ENCODE data around the gene ITIH6. TPM values are rescaled to one million over a fixed set of nuclear protein-coding genes. Genes with fewer than 3 reads are reported as not detected.

The ITIH6 gene
- total and polyA plus RNA-seq, 2 experiments from 2014 or later, result 0.07 to 0.24 TPM

- H3K9me3 ChIP-seq (ENCODE audit: low read depth), result no peaks in the 10 kb centered on the region
- TF ChIP-seq, protein P1, sequence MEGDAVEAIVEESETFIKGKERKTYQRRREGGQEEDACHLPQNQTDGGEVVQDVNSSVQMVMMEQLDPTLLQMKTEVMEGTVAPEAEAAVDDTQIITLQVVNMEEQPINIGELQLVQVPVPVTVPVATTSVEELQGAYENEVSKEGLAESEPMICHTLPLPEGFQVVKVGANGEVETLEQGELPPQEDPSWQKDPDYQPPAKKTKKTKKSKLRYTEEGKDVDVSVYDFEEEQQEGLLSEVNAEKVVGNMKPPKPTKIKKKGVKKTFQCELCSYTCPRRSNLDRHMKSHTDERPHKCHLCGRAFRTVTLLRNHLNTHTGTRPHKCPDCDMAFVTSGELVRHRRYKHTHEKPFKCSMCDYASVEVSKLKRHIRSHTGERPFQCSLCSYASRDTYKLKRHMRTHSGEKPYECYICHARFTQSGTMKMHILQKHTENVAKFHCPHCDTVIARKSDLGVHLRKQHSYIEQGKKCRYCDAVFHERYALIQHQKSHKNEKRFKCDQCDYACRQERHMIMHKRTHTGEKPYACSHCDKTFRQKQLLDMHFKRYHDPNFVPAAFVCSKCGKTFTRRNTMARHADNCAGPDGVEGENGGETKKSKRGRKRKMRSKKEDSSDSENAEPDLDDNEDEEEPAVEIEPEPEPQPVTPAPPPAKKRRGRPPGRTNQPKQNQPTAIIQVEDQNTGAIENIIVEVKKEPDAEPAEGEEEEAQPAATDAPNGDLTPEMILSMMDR (IDR thresholded peaks at IDR 0.05; ENCODE audit: low read depth, low read length), result no peak
- H3K4me1 ChIP-seq (ENCODE audit: low read depth), result no peaks in the 10 kb centered on the region
- no peak overlapping the region for H3K27ac ChIP-seq
- no peaks in the 10 kb centered on the region for H3K36me3 ChIP-seq
- no peak overlapping the region for H3K4me3 ChIP-seq
- no peak for DNase-seq (ENCODE audit: low read depth in 1 of 2, low spot score in 1 of 2)
- H3K27me3 ChIP-seq, result no peaks in the 10 kb centered on the region
Observed at GRCh38 chrX:54826598-54826997, 28.5 kb upstream of the ITIH6 start.

GRCh38 chrX:54825716-54826438, 27.8 kb upstream of the ITIH6 start:
- TF ChIP-seq, protein P1 (IDR thresholded peaks at IDR 0.05; ENCODE audit: low read depth, low read length), result no peak
- no peaks in the 10 kb centered on the region for H3K36me3 ChIP-seq
- H3K4me1 ChIP-seq (ENCODE audit: low read depth), result no peaks in the 10 kb centered on the region
- no peaks in the 10 kb centered on the region for H3K27me3 ChIP-seq
- no peaks in the 10 kb centered on the region for H3K9me3 ChIP-seq (ENCODE audit: low read depth)
- H3K4me3 ChIP-seq, result no peak overlapping the region
- DNase-seq (ENCODE audit: low read depth in 1 of 2, low spot score in 1 of 2), result no peak
- H3K27ac ChIP-seq, result no peak overlapping the region

DNA sequence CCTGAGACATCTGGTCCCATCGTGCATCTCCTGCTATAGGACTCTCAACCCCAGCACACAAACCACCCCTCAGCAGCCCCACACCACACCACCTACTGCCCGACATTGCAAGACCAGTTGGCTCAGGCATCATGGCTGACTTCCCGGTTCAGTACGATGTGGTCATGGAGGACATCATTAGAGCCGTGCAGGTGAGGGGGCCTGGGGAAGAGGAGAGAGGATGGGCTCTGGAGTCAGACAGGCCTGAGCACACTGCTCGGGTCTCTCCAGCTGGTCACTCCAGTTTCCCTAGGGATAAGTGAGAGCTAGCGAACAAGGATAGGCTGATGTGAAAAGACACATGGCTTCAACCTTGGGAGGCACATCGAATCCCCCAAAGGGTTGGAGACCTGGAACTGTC, 26.7 kb upstream of the ITIH6 start:
- TF ChIP-seq, protein P1 (IDR thresholded peaks at IDR 0.05; ENCODE audit: low read depth, low read length), result no peak
- Histone ChIP-seq H3K27ac (peak overlapping the region; percentile 91), H3K4me3 (no peak overlapping the region), H3K36me3 (no peaks in the 10 kb centered on the region), H3K9me3 (ENCODE audit: low read depth) (no peaks in the 10 kb centered on the region), H3K4me1 (ENCODE audit: low read depth) (no peaks in the 10 kb centered on the region), H3K27me3 (no peaks in the 10 kb centered on the region)
- no peak for DNase-seq (ENCODE audit: low read depth in 1 of 2, low spot score in 1 of 2)

GRCh38 chrX:54824195-54824594, 26.1 kb upstream of the ITIH6 start:
- H3K27ac ChIP-seq, result peak overlapping the region; percentile 91
- H3K9me3 ChIP-seq (ENCODE audit: low read depth), result no peaks in the 10 kb centered on the region
- H3K27me3 ChIP-seq, result no peaks in the 10 kb centered on the region
- H3K36me3 ChIP-seq, result no peaks in the 10 kb centered on the region
- DNase-seq (ENCODE audit: low read depth in 1 of 2, low spot score in 1 of 2), result no peak
- TF ChIP-seq, protein P1 (IDR thresholded peaks at IDR 0.05; ENCODE audit: low read depth, low read length), result no peak
- no peak overlapping the region for H3K4me3 ChIP-seq
- H3K4me1 ChIP-seq (ENCODE audit: low read depth), result no peaks in the 10 kb centered on the region

GRCh38 chrX:54821310-54821709, 23.3 kb upstream of the ITIH6 start:
- no peaks in the 10 kb centered on the region for H3K4me1 ChIP-seq (ENCODE audit: low read depth)
- DNase-seq (ENCODE audit: low read depth in 1 of 2, low spot score in 1 of 2), result no peak
- H3K36me3 ChIP-seq, result no peaks in the 10 kb centered on the region
- H3K27ac ChIP-seq, result no peak overlapping the region
- TF ChIP-seq, protein P1 (IDR thresholded peaks at IDR 0.05; ENCODE audit: low read depth, low read length), result no peak
- H3K27me3 ChIP-seq, result no peaks in the 10 kb centered on the region
- H3K9me3 ChIP-seq (ENCODE audit: low read depth), result no peaks in the 10 kb centered on the region
- H3K4me3 ChIP-seq, result no peak overlapping the region
